GM19455 (cell line): ENCODE measurements around the gene RUNX1.
"Not testable (repeated sequence)": the region's sequence is repeated elsewhere in the genome, so short reads cannot be mapped to it uniquely, and the experiment has no call there.

Experiments
- ATAC-seq: cut with Tn5 transposase; IDR thresholded peaks from one replicate; pipeline ENCODE4 v1.9.1; 2021; ENCODE audit not compliant: unreplicated experiment

The RUNX1 gene

GRCh38 chr21:34973685-34974084 lies 75.4 kb downstream of the RUNX1 start:
- no peak for ATAC-seq

- no peak for ATAC-seq
Observed at GRCh38 chr21:34971656-34972055, 77.4 kb downstream of the RUNX1 start.

- no peak for ATAC-seq
Observed at GRCh38 chr21:34970566-34970965, 78.5 kb downstream of the RUNX1 start.

- ATAC-seq, result no peak
Observed at GRCh38 chr21:34970167-34970500, 79.0 kb downstream of the RUNX1 start.

- ATAC-seq, result no peak
Observed at GRCh38 chr21:34969423-34970166, 79.5 kb downstream of the RUNX1 start.

GRCh38 chr21:34968414-34969333 lies 80.4 kb downstream of the RUNX1 start:
- ATAC-seq, result no peak

- no peak for ATAC-seq
Observed at GRCh38 chr21:34967509-34968289, 81.4 kb downstream of the RUNX1 start.

- ATAC-seq, result not testable (repeated sequence)
Observed at GRCh38 chr21:34966881-34967280, 82.2 kb downstream of the RUNX1 start.

GRCh38 chr21:34965200-34966174 lies 83.6 kb downstream of the RUNX1 start:
- no peak for ATAC-seq

GRCh38 chr21:34962586-34963222 lies 86.4 kb downstream of the RUNX1 start:
- no peak for ATAC-seq

- no peak for ATAC-seq
Observed at GRCh38 chr21:34962136-34962535, 87.0 kb downstream of the RUNX1 start.

- ATAC-seq, result no peak
Observed at GRCh38 chr21:34960687-34961086, 88.4 kb downstream of the RUNX1 start.

- ATAC-seq, result no peak
Observed at GRCh38 chr21:34959607-34960006, 89.5 kb downstream of the RUNX1 start.

GRCh38 chr21:34958040-34958439 lies 91.1 kb downstream of the RUNX1 start:
- ATAC-seq, result no peak

- no peak for ATAC-seq
Observed at GRCh38 chr21:34956416-34957316, 92.4 kb downstream of the RUNX1 start.

- ATAC-seq, result no peak
Observed at GRCh38 chr21:34953950-34954349, 95.2 kb downstream of the RUNX1 start.

- ATAC-seq, result no peak
Observed at GRCh38 chr21:34952701-34953100, 96.4 kb downstream of the RUNX1 start.

GRCh38 chr21:34951868-34952267 lies 97.2 kb downstream of the RUNX1 start:
- not testable (repeated sequence) for ATAC-seq

- ATAC-seq, result no peak
Observed at GRCh38 chr21:34950980-34951379, 98.1 kb downstream of the RUNX1 start.
